Adrenal gland (tissue), 5 donors: ENCODE measurements around the gene TNFRSF18.

ENCODE experiments used
- CTCF ChIP-seq, 6 experiments: fragments of 450-650 bp in 4 of 6; fragments of 200-600 bp in 2 of 6; sonication (generic) in 1 of 6; IDR thresholded peaks; 1 replicate in 5 of 6; 2 replicates in 1 of 6; pipeline versions ENCODE4 v1.5.1 to v1.8.0; 2016 to 2021; ENCODE audit warnings: antibody characterized with exemption in 6 of 6, mild to moderate bottlenecking in 2 of 6, moderate library complexity in 1 of 6
- POLR2A ChIP-seq, 2 donors: fragments of 450-650 bp; IDR thresholded peaks; one replicate each; pipeline ENCODE4 v1.6.1; 2017; ENCODE audit warnings: antibody characterized with exemption in 2 of 2, mild to moderate bottlenecking in 2 of 2, moderate library complexity in 1 of 2
- donor health status: DM: no; HTN: no; CAD: no.

- no peak for TF ChIP-seq CTCF (IDR thresholded peaks at IDR 0.05)
- TF ChIP-seq POLR2A (IDR thresholded peaks at IDR 0.05) = no peak
Observed at GRCh38 chr1:1239227-1239613, 32.8 kb upstream of the TNFRSF18 start.
